HG02981 (cell line): ENCODE measurements around the gene TCEANC.
"Not testable (repeated sequence)": the region's sequence is repeated elsewhere in the genome, so short reads cannot be mapped to it uniquely, and the experiment has no call there.

Experiments
- ATAC-seq: cut with Tn5 transposase; IDR thresholded peaks from one replicate; pipeline ENCODE4 v1.9.1; 2021; ENCODE audit warnings: mild to moderate bottlenecking, moderate library complexity; ENCODE audit not compliant: unreplicated experiment

Gene TCEANC

DNA sequence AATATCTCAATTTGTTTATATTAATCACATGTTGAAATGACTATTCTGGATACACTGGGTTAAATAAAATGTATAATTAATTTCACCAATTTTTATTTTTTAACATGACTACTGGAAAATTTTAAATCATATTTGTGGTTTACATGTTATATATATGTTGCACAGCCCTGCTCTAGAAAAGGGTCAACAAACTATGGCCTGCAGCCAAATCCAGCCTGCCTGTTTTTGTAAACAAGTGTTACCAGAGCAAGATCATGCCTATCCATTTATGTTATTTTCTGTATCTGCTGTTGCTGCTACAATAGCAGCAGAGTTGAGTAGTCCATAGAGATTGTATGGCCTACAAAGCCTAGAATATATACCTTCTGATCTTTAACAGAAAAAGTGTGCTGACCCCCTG lies 1.2 kb downstream of the TCEANC start:
- ATAC-seq: no peak

DNA sequence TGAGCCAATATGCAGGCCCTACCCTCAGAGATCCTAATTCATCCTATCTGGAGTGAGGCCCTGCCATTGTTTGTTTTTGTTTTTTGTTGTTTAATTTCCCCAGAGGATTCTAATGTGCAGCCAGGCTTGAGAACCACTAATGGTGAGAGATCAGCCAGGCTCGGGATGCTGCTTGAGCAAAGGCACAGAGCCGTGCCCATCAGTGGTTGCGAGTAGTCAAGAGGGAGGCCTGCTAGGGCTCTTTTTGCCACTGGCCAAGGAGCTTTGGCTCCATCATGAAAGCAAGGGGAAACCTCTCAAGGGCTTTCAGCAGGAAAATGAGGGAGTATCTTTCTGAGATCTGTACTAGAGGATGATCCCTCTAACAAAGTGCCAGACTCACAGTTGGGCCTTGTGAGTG lies 2.7 kb downstream of the TCEANC start:
- no peak for ATAC-seq

DNA sequence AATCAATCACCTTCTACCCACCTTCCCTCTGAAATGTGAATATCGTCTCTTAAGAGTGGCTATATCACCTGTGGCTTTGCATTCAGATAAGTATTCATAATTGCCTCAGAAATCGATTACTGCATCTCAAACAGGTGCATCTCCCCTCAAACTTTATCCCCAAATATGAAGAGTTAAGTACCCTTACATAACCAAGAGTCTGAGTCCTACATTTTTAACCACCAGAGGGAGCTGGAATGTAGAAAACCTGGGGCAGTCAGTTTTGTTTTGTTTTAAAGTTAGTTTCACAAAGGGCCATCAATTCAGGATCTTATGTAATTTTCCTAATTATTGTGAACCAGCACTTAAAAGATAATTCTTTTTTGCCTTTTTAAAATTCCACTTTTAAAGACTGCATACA lies 5.7 kb downstream of the TCEANC start:
- ATAC-seq: no peak

DNA sequence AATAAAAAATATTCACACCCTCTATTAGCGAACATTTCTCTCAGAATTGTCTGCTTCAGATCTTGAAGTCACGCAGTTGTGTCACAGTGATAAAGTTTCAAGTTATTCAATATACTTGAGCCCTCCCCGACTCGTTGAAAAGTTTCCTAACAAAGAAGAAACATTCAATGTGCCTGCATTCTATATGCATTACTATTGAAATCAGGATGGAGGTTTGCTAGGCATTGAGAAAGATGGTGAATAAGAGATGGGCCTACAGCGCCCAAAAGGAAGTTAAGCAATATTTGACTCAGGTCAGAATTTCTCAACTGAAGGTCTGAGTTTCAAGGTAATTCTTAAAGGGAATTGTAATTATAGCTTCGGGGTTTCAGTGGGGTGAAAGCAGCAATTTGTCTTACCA lies 6.1 kb downstream of the TCEANC start:
- no peak for ATAC-seq

DNA sequence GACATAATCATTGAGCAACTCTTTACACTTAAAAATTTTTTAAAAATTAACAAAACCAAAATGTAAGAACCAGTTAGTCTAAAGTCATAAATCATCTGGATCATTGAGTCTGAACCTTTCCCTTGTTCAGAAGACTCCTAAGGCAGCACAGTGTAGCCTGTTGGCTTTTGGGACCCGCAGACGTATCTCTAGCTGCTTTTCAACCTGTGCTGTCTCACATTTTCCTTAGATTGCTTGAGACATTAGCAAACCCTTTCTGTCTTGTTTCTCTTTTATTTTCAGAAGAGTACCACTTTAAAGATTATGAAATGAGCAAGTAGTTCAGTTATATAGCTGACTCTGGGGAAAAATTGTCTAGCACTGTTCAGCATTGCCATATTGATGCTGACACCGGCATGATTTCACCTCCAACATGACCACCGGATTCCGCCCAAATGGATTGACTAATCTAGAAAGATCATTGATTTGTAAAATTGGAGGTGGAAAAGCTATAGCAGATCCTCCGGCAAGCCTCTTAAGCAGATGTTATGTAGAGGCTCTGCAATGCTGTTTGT lies 8.9 kb downstream of the TCEANC start:
- ATAC-seq: no peak

DNA sequence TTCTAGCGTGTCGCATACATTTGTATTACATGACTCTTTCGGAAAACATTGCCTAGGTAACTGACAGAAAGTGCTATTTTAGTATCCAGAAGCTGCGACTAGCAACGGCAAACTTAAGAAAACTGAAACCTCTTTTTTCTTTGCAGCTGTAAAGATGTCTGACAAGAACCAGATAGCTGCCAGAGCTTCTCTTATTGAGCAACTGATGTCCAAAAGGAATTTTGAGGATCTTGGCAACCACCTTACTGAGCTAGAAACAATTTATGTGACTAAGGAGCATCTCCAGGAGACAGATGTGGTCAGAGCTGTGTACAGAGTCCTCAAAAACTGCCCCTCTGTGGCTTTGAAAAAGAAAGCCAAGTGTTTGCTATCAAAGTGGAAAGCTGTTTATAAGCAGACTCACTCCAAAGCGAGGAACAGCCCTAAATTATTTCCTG lies 9.4 kb downstream of the TCEANC start:
- ATAC-seq: no peak

DNA sequence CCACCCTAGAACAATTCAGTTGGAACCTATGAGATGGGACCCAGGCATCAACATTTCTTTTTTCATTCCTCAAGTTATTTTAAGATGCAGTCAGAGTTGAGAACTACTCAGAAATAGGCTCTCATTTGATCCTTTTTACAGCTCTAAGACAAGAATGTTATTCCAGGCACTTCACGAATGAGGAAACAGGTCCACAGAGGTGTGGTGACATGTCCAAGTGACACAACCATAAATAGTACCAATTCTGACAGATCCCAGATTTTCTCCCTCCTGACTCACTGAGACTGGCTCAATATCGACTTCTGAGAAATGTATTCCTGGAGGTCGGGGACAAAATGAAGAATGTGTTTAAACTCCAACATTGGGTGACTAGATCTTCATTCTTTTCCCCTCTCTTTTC lies 11.1 kb downstream of the TCEANC start:
- ATAC-seq: no peak

DNA sequence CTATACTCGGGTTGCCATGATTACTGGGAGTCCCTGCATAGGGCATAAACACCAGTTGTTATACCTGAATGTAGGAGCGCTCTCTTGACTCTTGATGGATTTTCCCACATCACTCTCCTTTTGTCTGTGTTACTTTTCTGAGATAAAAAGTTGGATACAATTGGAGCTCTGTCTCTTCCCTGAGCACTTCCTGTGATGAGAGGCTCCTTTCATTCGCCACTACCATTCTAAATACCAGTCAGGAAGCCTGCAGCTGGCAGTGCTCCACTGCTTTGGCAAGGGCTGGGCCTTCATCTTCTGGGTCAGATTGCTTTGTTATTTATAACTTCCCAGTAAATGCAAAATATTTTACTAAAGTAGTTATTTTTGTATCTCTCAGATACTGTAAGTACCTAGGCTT lies 13.9 kb downstream of the TCEANC start:
- no peak for ATAC-seq

DNA sequence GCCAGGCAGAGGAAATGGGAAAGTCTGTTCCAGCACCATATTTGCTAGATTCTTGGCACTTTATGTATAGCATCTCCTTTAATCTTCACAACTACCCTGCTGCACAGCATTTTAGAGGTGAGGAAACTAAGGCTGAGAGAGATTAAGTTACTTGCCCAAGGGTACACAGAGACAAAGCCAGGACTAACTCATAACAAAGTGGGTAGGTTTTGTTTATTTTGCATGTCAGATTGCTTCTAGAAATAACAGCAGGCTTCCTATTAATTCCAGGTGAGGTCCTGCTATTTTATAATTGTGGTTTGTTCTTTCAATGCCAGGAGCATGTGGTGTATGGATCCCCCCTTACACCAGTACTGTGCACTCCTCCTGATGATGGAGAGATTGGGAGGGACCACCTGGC lies 15.0 kb downstream of the TCEANC start:
- ATAC-seq: no peak

DNA sequence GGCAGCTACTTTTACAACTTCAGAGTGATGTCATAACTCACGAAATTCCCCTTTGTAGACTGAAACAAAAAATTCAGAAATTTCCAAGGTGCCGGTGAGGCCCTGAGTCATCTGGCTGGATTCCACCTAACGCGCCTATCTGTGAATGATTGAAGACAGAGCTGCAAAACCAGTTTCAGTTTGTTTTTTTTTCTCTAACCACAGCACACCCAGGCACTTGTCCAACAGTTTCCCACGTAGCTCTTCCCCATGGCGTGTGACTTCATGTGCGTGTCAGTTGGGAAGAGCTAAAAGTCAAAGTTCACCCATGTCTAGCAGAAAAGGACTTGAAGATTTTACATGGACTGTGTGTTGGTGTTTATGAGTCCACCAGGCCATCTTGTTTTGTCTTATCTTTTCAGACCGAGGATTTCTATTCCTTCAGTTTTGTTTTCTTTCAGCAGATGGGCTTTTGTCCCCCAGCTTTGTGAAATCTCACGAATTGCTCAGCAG lies 16.4 kb downstream of the TCEANC start:
- ATAC-seq: peak; percentile 69

DNA sequence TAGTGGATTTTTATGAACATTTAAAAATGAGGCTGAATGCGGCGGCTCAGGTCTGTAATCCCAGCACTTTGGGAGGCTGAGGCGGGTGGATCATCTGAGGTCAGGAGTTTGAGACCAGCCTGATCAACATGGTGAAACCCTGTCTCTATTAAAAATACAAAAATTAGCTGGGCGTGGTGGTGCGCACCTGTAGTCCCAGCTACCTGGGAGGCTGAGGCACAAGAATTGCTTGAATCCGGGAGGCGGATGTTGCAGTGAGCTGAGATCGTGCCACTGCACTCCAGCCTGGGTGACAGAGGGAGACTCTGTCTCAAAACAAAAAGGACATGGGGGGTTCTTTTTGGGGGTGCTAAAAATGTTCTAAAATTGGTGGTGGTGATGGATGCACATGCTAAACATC lies 16.8 kb downstream of the TCEANC start:
- ATAC-seq: not testable (repeated sequence)

DNA sequence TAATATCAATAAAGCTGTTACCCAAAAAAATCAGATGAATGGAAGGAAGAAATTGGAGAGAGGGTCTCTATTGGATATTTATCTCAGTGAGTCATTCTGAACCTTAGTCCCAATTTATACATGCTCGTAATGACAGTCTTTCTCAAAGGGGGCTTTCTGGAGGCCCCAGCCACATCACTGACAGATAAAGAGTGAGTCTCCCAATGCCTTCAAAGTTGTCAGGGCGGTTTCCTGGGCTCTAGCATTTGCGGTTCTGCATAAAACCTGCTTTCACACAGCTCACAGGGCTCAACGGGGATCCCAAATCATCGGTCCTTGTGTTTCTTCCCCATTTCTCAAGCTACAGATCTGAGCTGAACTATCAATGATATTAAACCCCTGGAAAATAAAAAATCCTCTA lies 17.3 kb downstream of the TCEANC start:
- no peak for ATAC-seq

DNA sequence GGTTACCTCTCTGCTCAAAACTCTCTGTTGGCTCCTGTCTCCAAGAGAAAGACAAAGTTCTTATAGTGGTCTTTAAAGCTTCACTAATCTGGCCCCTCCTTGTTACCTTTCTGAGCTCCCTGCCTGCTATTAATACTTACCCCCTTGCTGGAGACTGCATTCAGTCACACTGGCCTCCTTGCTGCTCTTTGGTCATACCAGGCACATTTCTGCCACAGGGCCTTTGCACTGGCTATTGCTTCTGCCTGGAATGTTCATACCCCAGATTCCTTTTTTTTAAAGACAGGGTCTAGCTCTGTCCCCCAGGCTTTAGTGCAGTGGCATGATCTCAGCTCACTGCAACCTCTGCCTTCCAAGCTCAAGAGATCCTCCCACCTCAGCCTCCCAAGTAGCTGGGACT lies 20.1 kb downstream of the TCEANC start:
- no peak for ATAC-seq

DNA sequence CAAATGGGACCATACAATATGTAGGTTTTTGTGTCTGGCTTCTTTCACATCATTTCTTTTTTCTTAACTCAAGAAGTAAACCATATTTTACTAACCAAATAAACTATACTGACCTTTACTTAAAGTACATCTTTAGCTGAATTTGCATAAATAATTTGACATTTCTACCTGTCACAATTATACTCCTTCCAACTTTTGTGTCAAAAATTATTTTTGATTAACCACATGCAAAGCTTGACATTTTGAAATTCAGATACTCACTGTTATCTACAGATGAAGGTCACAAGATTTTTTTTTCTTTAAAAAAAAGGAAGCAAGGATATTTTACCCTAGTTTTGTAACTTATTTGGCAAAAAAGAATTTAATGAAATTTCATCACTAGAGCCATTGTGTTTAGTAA lies 23.9 kb downstream of the TCEANC start:
- no peak for ATAC-seq

DNA sequence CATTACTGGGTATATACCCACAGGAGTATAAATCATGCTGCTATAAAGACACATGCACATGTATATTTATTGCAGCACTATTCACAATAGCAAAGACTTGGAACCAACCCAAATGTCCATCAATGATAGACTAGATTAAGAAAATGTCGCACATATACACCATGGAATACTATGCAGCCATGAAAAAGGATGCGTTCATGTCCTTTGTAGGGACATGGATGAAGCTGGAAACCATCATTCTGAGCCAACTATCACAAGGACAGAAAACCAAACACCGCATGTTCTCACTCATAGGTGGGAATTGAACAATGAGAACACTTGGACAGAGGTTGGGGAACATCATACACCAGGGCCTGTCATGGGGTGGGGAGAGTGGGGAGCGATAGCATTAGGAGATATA lies 26.8 kb downstream of the TCEANC start:
- ATAC-seq: not testable (repeated sequence)

DNA sequence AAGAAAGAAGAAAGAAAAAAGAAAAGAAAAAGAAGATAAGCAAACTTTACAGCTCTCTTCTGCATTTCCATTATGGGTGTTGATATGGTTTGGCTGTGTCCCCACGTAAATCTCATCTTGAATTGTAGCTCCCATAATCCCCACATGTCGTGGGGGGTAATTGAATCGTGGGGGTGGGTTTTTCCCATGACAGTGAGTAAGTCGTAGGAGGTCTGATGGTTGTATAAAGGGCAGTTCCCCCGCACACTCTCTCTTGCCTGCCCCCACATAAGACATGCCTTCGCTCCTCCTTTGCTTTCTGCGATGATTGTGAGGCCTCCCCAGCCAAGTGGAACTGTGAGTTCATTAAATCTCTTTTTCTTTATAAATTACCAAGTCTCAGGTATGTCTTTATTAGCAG lies 28.7 kb downstream of the TCEANC start:
- ATAC-seq: no peak

DNA sequence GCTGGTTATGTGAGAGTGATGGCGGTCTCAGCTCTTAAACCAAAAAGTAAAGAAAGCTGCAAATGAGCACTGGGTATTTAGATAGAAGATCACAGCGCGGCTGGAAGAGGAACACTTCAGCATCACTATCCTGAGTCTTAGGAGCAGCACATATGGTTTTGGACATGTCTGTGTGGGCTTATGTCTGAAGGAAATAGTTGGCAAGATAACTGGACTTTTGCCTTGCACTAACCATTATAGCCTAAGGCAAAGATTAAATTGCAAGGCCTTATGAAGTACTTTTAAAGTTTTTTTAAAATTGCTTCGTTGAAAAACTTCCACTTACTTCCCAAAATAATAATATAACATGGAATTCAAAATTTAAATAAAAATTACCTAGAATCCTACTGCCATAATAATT lies 31.4 kb downstream of the TCEANC start:
- ATAC-seq: no peak

DNA sequence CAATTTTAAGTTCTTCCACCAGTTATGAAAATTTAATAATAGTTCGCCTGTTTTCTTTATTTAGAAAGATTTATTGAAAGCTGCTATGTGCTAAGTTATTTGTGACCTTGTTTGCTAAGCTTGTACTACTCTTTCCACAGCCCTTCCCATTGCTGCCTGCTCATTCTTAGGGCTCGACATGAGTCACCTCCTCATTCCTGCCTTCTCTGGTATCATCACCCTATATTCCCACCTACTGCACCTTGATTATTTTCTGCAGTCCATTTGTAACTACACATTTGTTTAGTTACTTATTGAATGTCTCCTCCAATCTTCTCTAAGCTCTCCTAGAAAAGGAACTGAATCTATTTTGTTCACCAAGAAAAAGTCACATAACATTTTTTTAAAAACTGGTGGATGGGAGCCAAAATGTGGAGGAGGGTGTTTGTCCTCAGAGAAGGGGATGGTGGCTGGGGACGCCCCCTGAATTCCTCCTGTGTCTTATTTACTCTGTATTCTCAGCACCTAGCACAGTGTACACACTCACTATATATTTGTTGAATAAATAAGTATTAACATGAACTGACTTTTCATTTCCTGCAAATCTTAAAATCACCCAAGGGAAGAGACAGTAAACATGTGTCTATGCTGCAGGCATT lies 32.3 kb downstream of the TCEANC start:
- ATAC-seq: no peak

DNA sequence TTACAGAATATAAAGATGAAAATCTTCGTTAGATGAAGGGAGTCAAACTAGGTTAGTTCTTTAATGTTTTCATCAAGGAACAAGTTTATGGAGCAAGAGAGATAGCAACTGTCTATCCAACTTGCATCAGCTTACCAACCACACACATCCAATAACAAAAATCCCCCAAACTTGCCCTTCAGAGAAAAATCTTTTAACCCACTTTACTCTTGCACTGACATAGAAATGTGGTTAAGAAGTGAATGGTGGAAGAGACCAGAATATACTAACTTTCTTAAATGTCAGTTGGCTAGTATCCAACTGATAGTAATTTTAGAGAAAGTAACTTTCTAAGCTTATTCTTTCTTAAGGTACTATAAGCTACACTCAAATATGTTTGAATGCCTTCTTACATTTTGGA lies 34.3 kb downstream of the TCEANC start:
- no peak for ATAC-seq

DNA sequence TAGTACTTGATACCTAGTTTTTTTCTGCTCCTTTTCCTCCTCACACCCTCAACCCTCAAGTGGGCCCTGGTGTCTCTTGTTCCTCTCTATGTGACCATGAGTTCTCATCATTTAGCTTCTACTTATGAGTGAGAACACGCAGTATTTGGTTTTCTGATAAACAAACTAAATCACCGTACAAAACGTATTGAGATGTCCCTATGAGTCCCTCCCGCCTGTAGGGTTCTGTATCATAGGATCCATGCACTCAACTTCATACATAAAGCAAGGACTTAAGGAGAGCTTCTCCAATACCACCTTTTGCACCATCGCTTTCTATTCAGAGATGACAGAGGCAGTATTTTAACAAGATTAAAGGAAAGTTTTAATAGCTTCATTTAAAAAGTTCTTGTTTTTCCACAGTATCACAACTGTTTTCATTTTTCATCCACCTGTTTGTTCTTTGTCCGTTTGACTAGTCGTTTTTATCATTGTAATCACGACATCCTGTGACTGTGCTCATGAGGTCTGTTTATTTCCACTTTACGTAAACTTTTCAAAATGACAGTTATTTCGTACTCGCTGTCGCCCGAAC lies 35.5 kb downstream of the TCEANC start:
- ATAC-seq: no peak

DNA sequence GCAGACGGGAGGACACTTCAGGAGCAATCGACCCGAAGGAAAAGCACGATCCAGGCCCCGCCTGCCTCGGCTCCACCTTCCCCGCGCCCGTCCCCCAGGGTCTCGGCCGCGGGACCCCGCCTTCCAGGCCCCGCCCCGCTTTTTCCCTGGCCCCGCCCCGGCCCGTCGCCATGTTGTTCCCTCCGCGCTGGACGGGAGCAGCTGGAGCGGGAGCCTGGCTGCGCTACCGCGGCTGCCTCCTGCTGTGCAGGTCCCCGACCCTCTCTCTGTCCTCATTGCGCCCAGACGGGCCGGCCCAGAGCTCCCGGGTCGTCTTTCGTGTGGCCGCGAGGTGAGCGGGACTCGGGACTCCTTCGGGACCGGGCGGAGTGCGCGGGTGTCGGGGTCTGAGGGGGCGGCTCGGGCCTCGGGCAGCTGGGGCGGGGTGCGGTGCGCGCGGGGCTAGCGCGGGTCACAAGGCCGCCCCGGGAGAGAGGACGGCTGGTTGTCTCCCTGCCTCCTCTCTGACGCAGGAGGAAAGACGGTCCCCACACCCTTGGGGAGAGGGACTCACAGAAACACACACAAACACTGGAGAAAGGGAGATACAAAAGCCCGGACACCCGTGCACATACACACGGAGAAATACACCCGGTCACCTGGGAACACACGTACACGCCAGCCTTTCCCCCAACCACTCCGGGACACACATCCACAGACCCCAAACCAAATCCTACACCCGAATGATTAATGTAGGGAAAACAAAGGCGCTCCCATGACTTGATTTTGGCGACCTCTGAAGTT lies 36.2 kb downstream of the TCEANC start, which contains the start of gene RAB9A:
Gene RAB9A (plus strand): TSS at position 171 of the 783 bp plus-strand sequence. CDS start 19,619 bp downstream, outside the sequence.
- ATAC-seq: peak; percentile 52

DNA sequence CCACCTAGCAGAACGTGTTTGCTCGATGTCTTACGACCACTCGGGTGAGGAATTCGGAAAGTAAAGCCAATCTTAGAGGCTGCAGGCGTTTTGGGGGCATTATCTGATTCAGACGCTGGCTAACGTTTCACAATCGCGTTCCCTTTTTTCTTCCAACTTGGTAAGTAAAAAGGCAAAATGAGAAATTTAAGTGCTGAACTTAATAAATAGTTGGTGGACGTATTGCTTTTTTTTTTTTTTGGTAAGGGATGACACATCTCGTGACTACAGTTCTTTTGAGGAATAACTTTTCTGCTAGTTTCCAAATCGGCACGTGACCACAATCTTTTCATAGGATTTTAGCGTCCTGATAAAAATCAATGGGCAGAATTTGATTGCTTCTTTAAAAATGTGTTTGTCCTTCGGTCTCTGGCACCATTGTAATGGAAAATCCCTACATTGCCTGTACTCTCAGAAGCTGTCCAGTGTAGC lies 36.8 kb downstream of the TCEANC start:
- no peak for ATAC-seq
